Measurements from ENCODE around the gene RIMOC1.

GRCh38 chr5:41883243-41883642 lies 20.9 kb upstream of the RIMOC1 start:
- TF ChIP-seq, protein P1, sequence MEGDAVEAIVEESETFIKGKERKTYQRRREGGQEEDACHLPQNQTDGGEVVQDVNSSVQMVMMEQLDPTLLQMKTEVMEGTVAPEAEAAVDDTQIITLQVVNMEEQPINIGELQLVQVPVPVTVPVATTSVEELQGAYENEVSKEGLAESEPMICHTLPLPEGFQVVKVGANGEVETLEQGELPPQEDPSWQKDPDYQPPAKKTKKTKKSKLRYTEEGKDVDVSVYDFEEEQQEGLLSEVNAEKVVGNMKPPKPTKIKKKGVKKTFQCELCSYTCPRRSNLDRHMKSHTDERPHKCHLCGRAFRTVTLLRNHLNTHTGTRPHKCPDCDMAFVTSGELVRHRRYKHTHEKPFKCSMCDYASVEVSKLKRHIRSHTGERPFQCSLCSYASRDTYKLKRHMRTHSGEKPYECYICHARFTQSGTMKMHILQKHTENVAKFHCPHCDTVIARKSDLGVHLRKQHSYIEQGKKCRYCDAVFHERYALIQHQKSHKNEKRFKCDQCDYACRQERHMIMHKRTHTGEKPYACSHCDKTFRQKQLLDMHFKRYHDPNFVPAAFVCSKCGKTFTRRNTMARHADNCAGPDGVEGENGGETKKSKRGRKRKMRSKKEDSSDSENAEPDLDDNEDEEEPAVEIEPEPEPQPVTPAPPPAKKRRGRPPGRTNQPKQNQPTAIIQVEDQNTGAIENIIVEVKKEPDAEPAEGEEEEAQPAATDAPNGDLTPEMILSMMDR (conservative IDR thresholded peaks at IDR 0.05; ENCODE audit: low read length), result no peak
- no peak for TF ChIP-seq EZH2phosphoT487 (IDR thresholded peaks at IDR 0.05; ENCODE audit: borderline replicate concordance)

All from Loucy (cell line).